Glutamatergic neuron (in vitro differentiated cells): ENCODE data around the gene ITGA1. TPM values are rescaled to one million over a fixed set of nuclear protein-coding genes. Genes with fewer than 3 reads are reported as not detected.
"Not testable (repeated sequence)": the region's sequence is repeated elsewhere in the genome, so short reads cannot be mapped to it uniquely, and the experiment has no call there.

ENCODE experiments used
- DNase-seq: peaks from one replicate; pipeline ENCODE4 v3.0.0; 2022
- H3K27ac Mint-ChIP-seq: one replicate; pipeline ENCODE4 v1.8.0; 2020; ENCODE audit warnings: mild to moderate bottlenecking, mixed read lengths, inconsistent platforms; ENCODE audit not compliant: unreplicated experiment
- H3K27me3 Mint-ChIP-seq: one replicate; pipeline ENCODE4 v1.8.0; 2020; ENCODE audit warnings: mild to moderate bottlenecking, moderate library complexity, mixed read lengths, inconsistent platforms; ENCODE audit not compliant: unreplicated experiment
- H3K36me3 Mint-ChIP-seq: one replicate; pipeline ENCODE4 v1.8.0; 2020; ENCODE audit warnings: mild to moderate bottlenecking, mixed read lengths, inconsistent platforms; ENCODE audit not compliant: unreplicated experiment
- H3K4me1 Mint-ChIP-seq: one replicate; pipeline ENCODE4 v1.8.0; 2020; ENCODE audit warnings: mild to moderate bottlenecking, low read depth, mixed read lengths, inconsistent platforms; ENCODE audit not compliant: unreplicated experiment
- H3K4me3 Mint-ChIP-seq: one replicate; pipeline ENCODE4 v1.8.0; 2020; ENCODE audit warnings: mild to moderate bottlenecking, mixed read lengths, inconsistent platforms; ENCODE audit not compliant: unreplicated experiment
- H3K9me3 Mint-ChIP-seq: one replicate; pipeline ENCODE4 v1.8.0; 2020; ENCODE audit warnings: mild to moderate bottlenecking, moderate library complexity, mixed read lengths, inconsistent platforms; ENCODE audit not compliant: unreplicated experiment
- total RNA-seq: library from RNA; stranded (reverse); fragmentation: NEBNext Ultra II Directional; extraction: Animal tissue kit (Norgen Biotek cat#: 25700); gene quantifications from one replicate; pipeline ENCODE4 v1.2.1, GENCODE V29; 2021; ENCODE audit not compliant: unreplicated experiment
- TF ChIP-seq, protein P1 (sequence below): fragments of 200-600 bp; sonication (generic); IDR thresholded peaks from one replicate; pipeline ENCODE4 v1.5.0; 2021; ENCODE audit not compliant: partially characterized antibody, unreplicated experiment

The ITGA1 gene
- total RNA-seq, 1 donor from 2014 or later = 0.96 TPM

- H3K27me3 Mint-ChIP-seq = no peaks in the 10 kb centered on the region
- H3K27ac Mint-ChIP-seq = no peak overlapping the region
- no peak for DNase-seq
- H3K4me3 Mint-ChIP-seq = no peak overlapping the region
- TF ChIP-seq, protein P1, sequence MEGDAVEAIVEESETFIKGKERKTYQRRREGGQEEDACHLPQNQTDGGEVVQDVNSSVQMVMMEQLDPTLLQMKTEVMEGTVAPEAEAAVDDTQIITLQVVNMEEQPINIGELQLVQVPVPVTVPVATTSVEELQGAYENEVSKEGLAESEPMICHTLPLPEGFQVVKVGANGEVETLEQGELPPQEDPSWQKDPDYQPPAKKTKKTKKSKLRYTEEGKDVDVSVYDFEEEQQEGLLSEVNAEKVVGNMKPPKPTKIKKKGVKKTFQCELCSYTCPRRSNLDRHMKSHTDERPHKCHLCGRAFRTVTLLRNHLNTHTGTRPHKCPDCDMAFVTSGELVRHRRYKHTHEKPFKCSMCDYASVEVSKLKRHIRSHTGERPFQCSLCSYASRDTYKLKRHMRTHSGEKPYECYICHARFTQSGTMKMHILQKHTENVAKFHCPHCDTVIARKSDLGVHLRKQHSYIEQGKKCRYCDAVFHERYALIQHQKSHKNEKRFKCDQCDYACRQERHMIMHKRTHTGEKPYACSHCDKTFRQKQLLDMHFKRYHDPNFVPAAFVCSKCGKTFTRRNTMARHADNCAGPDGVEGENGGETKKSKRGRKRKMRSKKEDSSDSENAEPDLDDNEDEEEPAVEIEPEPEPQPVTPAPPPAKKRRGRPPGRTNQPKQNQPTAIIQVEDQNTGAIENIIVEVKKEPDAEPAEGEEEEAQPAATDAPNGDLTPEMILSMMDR = no peak
- no peaks in the 10 kb centered on the region for H3K36me3 Mint-ChIP-seq
- H3K4me1 Mint-ChIP-seq = no peaks in the 10 kb centered on the region
- H3K9me3 Mint-ChIP-seq = no peaks in the 10 kb centered on the region
Measured at GRCh38 chr5:52842111-52842510, 54.4 kb downstream of the ITGA1 start.

GRCh38 chr5:52844885-52845284 is 57.2 kb downstream of the ITGA1 start:
- TF ChIP-seq, protein P1 = no peak
- DNase-seq = no peak
- Mint-ChIP-seq H3K9me3 (no peaks in the 10 kb centered on the region), H3K4me1 (no peaks in the 10 kb centered on the region), H3K27ac (no peak overlapping the region), H3K27me3 (no peaks in the 10 kb centered on the region), H3K4me3 (no peak overlapping the region), H3K36me3 (no peaks in the 10 kb centered on the region)

GRCh38 chr5:52846182-52846842 is 58.6 kb downstream of the ITGA1 start:
- no peaks in the 10 kb centered on the region for H3K9me3 Mint-ChIP-seq
- no peaks in the 10 kb centered on the region for H3K4me1 Mint-ChIP-seq
- no peaks in the 10 kb centered on the region for H3K36me3 Mint-ChIP-seq
- no peak for DNase-seq
- no peak overlapping the region for H3K4me3 Mint-ChIP-seq
- H3K27me3 Mint-ChIP-seq = no peaks in the 10 kb centered on the region
- H3K27ac Mint-ChIP-seq = no peak overlapping the region
- TF ChIP-seq, protein P1 = no peak

DNA sequence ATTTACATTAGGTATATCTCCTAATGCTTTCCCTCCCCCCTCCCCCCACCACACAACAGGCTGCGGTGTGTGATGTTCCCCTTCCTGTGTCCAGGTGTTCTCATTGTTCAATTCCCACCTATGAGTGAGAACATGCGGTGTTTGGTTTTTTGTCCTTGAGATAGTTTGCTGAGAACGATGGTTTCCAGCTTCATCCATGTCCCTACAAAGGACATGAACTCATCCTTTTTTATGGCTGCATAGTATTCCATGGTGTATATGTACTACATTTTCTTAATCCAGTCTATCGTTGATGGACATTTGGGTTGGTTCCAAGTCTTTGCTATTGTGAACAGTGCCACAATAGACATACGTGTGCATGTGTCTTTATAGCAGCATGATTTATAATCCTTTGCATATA is 61.0 kb downstream of the ITGA1 start:
- H3K27ac Mint-ChIP-seq, H3K4me1 Mint-ChIP-seq, H3K4me3 Mint-ChIP-seq, H3K9me3 Mint-ChIP-seq, DNase-seq, H3K27me3 Mint-ChIP-seq, H3K36me3 Mint-ChIP-seq: not testable (repeated sequence)

DNA sequence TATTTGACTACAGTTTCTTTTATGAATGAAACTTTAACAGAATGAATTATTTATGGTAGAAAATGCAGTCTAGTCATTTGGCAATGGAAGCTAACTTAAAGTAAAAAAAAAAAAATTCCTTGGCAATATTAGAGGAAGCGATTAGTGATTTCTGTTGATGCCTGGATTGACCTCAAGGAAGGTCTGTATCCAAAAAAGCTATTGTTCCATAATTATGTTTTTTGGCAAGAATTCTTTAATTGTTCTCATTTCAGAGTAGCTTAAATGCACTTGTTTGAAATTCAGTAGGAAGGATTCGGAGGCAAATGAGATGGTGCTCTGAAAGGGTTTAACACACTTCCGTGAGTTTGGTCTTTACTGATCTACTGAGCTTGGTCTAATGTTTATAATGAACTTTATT is 61.8 kb downstream of the ITGA1 start:
- DNase-seq = no peak
- TF ChIP-seq, protein P1 = no peak
- H3K4me1 Mint-ChIP-seq = no peaks in the 10 kb centered on the region
- no peak overlapping the region for H3K4me3 Mint-ChIP-seq
- H3K9me3 Mint-ChIP-seq = no peaks in the 10 kb centered on the region
- no peak overlapping the region for H3K27ac Mint-ChIP-seq
- H3K27me3 Mint-ChIP-seq = no peaks in the 10 kb centered on the region
- H3K36me3 Mint-ChIP-seq = no peaks in the 10 kb centered on the region
